Thymus (tissue), 14 donors: ENCODE measurements around the gene LEAP2. TPM values are rescaled to one million over a fixed set of nuclear protein-coding genes. Genes with fewer than 3 reads are reported as not detected.

Experiments
- DNase-seq, 9 donors: peaks; one replicate each; pipeline ENCODE4 v3.0.0-alpha.2; 2013; ENCODE audit warnings: low spot score in 9 of 9, low read depth in 6 of 9, missing footprints in 1 of 9
- H3K27ac ChIP-seq, 2 donors: one replicate each; pipeline ENCODE4 v1.5.1; 2013; ENCODE audit warnings: control low read depth in 1 of 2, low read depth in 1 of 2, low read length in 1 of 2, mild to moderate bottlenecking in 1 of 2, moderate library complexity in 1 of 2
- H3K27me3 ChIP-seq, 2 donors: one replicate each; pipeline ENCODE4 v1.5.1; 2013; ENCODE audit warnings: low read length in 1 of 2; ENCODE audit not compliant: control insufficient read depth in 2 of 2, insufficient read depth in 1 of 2
- H3K36me3 ChIP-seq, 2 donors: one replicate each; pipeline ENCODE4 v1.5.1; 2013; ENCODE audit warnings: low read length in 1 of 2, mild to moderate bottlenecking in 1 of 2, moderate library complexity in 1 of 2; ENCODE audit not compliant: control insufficient read depth in 2 of 2, insufficient read depth in 2 of 2
- H3K4me1 ChIP-seq, 2 donors: one replicate each; pipeline ENCODE4 v1.5.1; 2013; ENCODE audit warnings: low read length in 2 of 2; ENCODE audit not compliant: control insufficient read depth in 2 of 2, insufficient read depth in 2 of 2
- H3K4me3 ChIP-seq, 2 donors: one replicate each; pipeline ENCODE4 v1.5.1; 2013; ENCODE audit warnings: low read length in 2 of 2, control low read depth in 1 of 2, mild to moderate bottlenecking in 1 of 2
- H3K9me3 ChIP-seq, 2 donors: one replicate each; pipeline ENCODE4 v1.5.1; 2013; ENCODE audit warnings: low read length in 1 of 2, mild to moderate bottlenecking in 1 of 2; ENCODE audit not compliant: control insufficient read depth in 2 of 2, insufficient read depth in 1 of 2
- WGBS: extraction: QIAGEN DNeasy Blood & Tissue Kit; methylation state at CpG from one replicate; pipeline ENCODE4 v1.1.7; 2013; 5-methylcytosine and 5-hydroxymethylcytosine counted together
- long read RNA-seq, 10 donors: transcript quantifications; one replicate each; lab custom pipeline, GENCODE V29; 2026
- polyA plus RNA-seq: library from polyadenylated mRNA; stranded (reverse); fragments of 200-250 nt; gene quantifications from one replicate; pipeline ENCODE4 v1.2.3, GENCODE V29; 2013
- total RNA-seq: library from RNA; stranded (reverse); fragments of 120-200 nt; gene quantifications from one replicate; pipeline ENCODE4 v1.2.4, GENCODE V29; 2013
- donor health status: healthy.

The LEAP2 gene
- 1.5 TPM for total RNA-seq
- polyA plus RNA-seq: 4.4 TPM
- long read RNA-seq, donor 1, partial matches to known transcripts: 0 of 1 reads
- long read RNA-seq, donor 1, other reads (novel, unspliced or antisense): 0 of 1 reads
- long read RNA-seq, donor 2: 0 reads
- long read RNA-seq, donor 3, transcript LEAP2-202 (2 exons, 935 nt): major isoform, 6 of 6 reads
- long read RNA-seq, donor 3, partial matches to known transcripts: 0 of 6 reads
- long read RNA-seq, donor 3, other reads (novel, unspliced or antisense): 0 of 6 reads
- long read RNA-seq, donor 4, partial matches to known transcripts: 0 of 1 reads
- long read RNA-seq, donor 4, other reads (novel, unspliced or antisense): 0 of 1 reads
- long read RNA-seq, donor 5, transcript LEAP2-202 (2 exons, 935 nt): major isoform, 7 of 8 reads
- long read RNA-seq, donor 5, partial matches to known transcripts: 0 of 8 reads
- long read RNA-seq, donor 5, other reads (novel, unspliced or antisense): 0 of 8 reads
- long read RNA-seq, donor 6, partial matches to known transcripts: 0 of 1 reads
- long read RNA-seq, donor 6, other reads (novel, unspliced or antisense): 0 of 1 reads
- long read RNA-seq, donor 7: 0 reads
- long read RNA-seq, donor 8: 0 reads
- long read RNA-seq, donor 9, partial matches to known transcripts: 0 of 2 reads
- long read RNA-seq, donor 9, other reads (novel, unspliced or antisense): 0 of 2 reads
- long read RNA-seq, donor 10, partial matches to known transcripts: 0 of 1 reads
- long read RNA-seq, donor 10, other reads (novel, unspliced or antisense): 0 of 1 reads

DNA sequence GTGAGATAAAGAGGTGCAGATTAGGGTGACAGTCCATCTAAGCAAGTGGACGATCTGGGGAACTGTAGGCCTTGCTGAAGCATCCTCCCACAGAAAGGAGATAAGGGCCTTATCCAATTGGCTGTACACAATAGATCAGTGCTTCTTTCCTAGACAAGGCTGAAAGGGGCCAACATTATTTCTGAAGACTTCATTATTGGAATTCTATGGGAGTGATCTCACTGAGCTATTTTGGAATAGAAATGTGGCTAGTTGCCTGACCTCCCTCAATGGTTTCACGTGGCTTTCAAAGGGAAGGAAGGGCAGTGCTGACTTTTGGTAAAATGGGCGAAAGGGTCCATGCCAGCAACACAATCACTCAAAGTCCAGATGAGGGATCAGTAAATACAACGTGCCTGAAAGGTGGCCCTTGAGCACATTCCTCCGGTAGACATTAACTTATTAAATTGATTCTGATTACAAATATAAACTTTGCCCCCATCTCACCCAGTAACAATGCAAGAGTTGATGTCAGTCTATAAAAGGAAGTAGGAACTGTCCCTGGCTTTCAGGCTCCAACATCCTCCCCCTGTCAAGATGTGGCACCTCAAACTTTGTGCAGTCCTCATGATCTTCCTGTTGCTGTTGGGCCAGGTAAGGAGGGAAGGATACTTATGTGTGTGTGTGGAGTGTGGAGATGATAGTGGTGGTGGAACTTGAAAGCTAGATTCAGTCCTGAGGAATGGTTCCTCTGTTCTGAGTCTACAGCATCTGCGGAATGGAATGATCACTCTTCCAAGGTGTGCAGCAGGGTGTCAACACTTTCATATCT is at the start of gene LEAP2:
Gene LEAP2, plus strand, starts transcription at position 550 of the 811 bp plus-strand sequence. Its CDS starts 27 bp downstream, at position 577.
- Histone ChIP-seq H3K27me3 (no peaks in the 10 kb centered on the region), H3K9me3 (no peaks in the 10 kb centered on the region), H3K4me3 (no peak within 1 kb of the TSS), H3K4me1 (no peaks in the 10 kb centered on the region), H3K27ac (no peak within 1 kb of the TSS), H3K36me3 (peaks cover 30 to 54% of the 10 kb centered on the region in 2 donors)
- 91% methylated on average over 6 of the region's 6 CpGs for WGBS
- DNase-seq: no peak

- no peak overlapping the region for H3K4me3 ChIP-seq
- peaks cover 1 to 17% of the 10 kb centered on the region in 2 donors for H3K9me3 ChIP-seq
- H3K27ac ChIP-seq: no peak overlapping the region
- peaks cover 11 to 25% of the 10 kb centered on the region in 2 donors for H3K4me1 ChIP-seq
- WGBS: 98% methylated on average over 3 of the region's 3 CpGs
- no peak for DNase-seq
- H3K36me3 ChIP-seq: no peaks in the 10 kb centered on the region
- peaks cover 71 to 99% of the 10 kb centered on the region in 2 donors for H3K27me3 ChIP-seq
Observed at GRCh38 chr5:132824426-132824825, 49.0 kb upstream of the LEAP2 start.

DNA sequence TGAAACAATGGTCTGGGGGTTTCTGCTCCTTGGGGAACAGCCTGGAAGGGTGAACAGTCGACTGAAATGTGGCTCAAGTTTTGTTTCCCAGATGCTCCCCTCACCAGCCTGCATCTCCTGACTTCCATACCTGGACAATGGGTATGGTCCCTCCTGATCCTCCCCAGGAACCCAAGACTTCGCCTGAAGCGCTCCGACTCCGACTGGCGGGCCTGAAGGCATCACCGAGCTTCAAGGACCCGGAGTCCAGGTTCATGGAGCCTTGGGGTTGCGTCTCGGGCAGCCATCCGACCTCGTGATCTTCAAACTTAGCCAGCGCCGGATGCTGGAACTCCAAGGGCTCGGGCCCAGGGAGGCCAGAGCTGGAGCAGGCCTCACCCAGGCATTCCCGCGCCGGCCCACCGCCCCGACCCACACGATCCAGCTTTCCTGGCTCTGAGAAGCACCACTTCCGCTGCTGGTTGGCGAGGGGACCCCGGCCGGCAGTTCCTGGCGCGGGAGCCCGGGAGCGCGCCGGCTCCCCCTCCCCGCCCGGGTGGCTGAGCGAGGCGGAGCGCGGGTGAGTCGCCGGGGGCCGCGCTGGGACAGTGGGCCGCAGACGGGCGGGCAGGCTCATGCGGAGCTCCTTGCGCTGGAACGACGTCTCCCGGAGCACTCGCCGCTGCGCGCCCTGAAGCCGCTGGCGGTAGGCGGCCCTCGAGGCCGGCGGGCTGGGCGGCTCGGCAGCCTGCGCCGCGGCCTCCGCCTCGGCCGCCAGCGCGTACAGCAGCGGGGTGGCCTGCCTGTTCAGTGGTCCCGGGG is 48.2 kb upstream of the LEAP2 start:
- 23% methylated on average over 71 of the region's 71 CpGs for WGBS
- H3K4me3 ChIP-seq: peak overlapping the region in 1 of 2 donors; percentile 48
- H3K9me3 ChIP-seq: peaks cover 1 to 21% of the 10 kb centered on the region in 2 donors
- H3K27me3 ChIP-seq: peaks cover 68 to 99% of the 10 kb centered on the region in 2 donors
- H3K4me1 ChIP-seq: peaks cover 8 to 22% of the 10 kb centered on the region in 2 donors
- H3K36me3 ChIP-seq: no peaks in the 10 kb centered on the region
- H3K27ac ChIP-seq: no peak overlapping the region
- no peak for DNase-seq

- Histone ChIP-seq H3K4me3 (peak overlapping the region in 1 of 2 donors; percentile 48), H3K36me3 (no peaks in the 10 kb centered on the region), H3K9me3 (peaks cover 0 to 21% of the 10 kb centered on the region in 2 donors), H3K27ac (no peak overlapping the region), H3K4me1 (peaks cover 8 to 22% of the 10 kb centered on the region in 2 donors), H3K27me3 (peaks cover 68 to 99% of the 10 kb centered on the region in 2 donors)
- DNase-seq: no peak
- WGBS: 17% methylated on average over 43 of the region's 43 CpGs
Observed at GRCh38 chr5:132825834-132826391, 47.6 kb upstream of the LEAP2 start.

DNA sequence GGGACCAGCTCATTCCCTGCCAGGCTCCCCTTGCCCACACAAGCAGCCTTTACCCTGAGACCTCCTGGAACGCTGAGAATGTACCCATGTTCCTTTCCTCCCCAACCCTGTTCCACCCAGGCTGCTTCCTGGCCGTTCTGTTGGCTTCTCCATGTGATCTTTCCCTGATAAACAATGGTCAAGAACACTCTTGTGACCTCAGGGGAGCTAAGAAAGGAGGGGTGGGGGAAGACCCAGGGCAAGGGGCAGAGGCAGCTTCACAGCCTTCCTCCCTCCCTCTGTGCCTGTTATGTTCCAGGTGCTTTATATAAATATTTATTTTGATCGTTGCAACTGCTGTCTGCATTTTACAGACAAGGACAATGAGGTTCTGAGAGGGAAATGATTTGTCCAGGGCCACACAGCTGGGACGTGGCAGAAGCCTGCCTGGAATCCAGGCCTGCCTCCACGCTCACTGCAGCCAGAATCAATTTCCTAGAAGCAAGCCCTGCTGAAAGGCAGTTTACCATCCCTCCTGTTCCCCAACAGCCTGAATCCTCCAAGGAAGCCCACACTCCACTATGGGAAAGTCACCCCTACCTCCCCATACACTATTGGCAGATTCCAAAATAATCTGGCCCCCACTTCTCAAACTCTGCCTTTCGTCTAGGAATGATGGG is 46.9 kb upstream of the LEAP2 start:
- H3K4me3 ChIP-seq: no peak overlapping the region
- no peak overlapping the region for H3K27ac ChIP-seq
- no peak for DNase-seq
- H3K27me3 ChIP-seq: peaks cover 66 to 99% of the 10 kb centered on the region in 2 donors
- 89% methylated on average over 6 of the region's 6 CpGs for WGBS
- H3K36me3 ChIP-seq: no peaks in the 10 kb centered on the region
- peaks cover 8 to 22% of the 10 kb centered on the region in 2 donors for H3K4me1 ChIP-seq
- peaks cover 0 to 21% of the 10 kb centered on the region in 2 donors for H3K9me3 ChIP-seq

- peaks cover 8 to 20% of the 10 kb centered on the region in 2 donors for H3K4me1 ChIP-seq
- 92% methylated on average over 4 of the region's 4 CpGs for WGBS
Observed at GRCh38 chr5:132827943-132828673, 45.4 kb upstream of the LEAP2 start.

GRCh38 chr5:132828846-132829494 is 44.5 kb upstream of the LEAP2 start:
- DNase-seq: no peak
- WGBS: 82% methylated on average over 4 of the region's 4 CpGs
- H3K4me3 ChIP-seq: no peak overlapping the region
- no peak overlapping the region for H3K27ac ChIP-seq
- peaks cover 51 to 82% of the 10 kb centered on the region in 2 donors for H3K27me3 ChIP-seq
- H3K36me3 ChIP-seq: no peaks in the 10 kb centered on the region
- H3K4me1 ChIP-seq: peaks cover 8 to 20% of the 10 kb centered on the region in 2 donors
- peaks cover 0 to 14% of the 10 kb centered on the region in 2 donors for H3K9me3 ChIP-seq

More at GRCh38 chr5:132827943-132828673, 45.4 kb upstream of the LEAP2 start:
- Histone ChIP-seq H3K4me3 (no peak overlapping the region), H3K9me3 (peaks cover 0 to 20% of the 10 kb centered on the region in 2 donors), H3K36me3 (no peaks in the 10 kb centered on the region), H3K27me3 (peaks cover 59 to 91% of the 10 kb centered on the region in 2 donors), H3K27ac (no peak overlapping the region)
- no peak for DNase-seq
